HepG2 (cell line): ENCODE data around the gene FKBP1B. TPM values are rescaled to one million over a fixed set of nuclear protein-coding genes. Genes with fewer than 3 reads are reported as not detected.
"Not testable (repeated sequence)": the region's sequence is repeated elsewhere in the genome, so short reads cannot be mapped to it uniquely, and the experiment has no call there.

Experiments used
- ATAC-seq: fragments of 200-7000 bp; cut with Tn5 transposase; 3 replicates; pipeline ENCODE4 v1.9.1; 2020; ENCODE audit warnings: mild to moderate bottlenecking, moderate library complexity
- BruUV-seq: library from RNA; stranded (reverse); fragments of 400-500 nt; replicated peaks from 2 replicates; lab custom pipeline; 2021; lab: Mats Ljungman, UMichigan
- CTCF ChIA-PET: fragments of 300-600 bp; formaldehyde crosslinking; extraction: SDS; loops from one replicate; lab custom pipeline; 2021; ENCODE audit warnings: low total read pairs, inconsistent platforms, low intra/inter-chr PET ratio; lab: Yijun Ruan, JAX
- POLR2A ChIA-PET: fragments of 350-600 bp; sonication (Branson Sonifier 250); formaldehyde crosslinking; loops from one replicate; lab custom pipeline; 2020; ENCODE audit warnings: antibody characterized with exemption, inconsistent platforms; lab: Yijun Ruan, JAX
- DNase-seq: peaks from one replicate; pipeline ENCODE4 v3.0.0-alpha.2; 2015; ENCODE audit warnings: low spot score
- FAIRE-seq: peaks from 3 replicates; lab custom pipeline; 2011; peaks lifted over from hg19 to GRCh38; lab: Jason Lieb, UNC
- H2AFZ ChIP-seq: one replicate; pipeline ENCODE4 v1.6.1; 2011; ENCODE audit warnings: low read length, inconsistent platforms
- H3K27ac ChIP-seq: fragments of 300-600 bp; 3 replicates; pipeline ENCODE4 v1.8.0; 2011; ENCODE audit warnings: mixed run types, mild to moderate bottlenecking, mixed read lengths, low read length, inconsistent platforms; ENCODE audit not compliant: insufficient read depth; ENCODE audit errors: extremely low read length
- H3K27me3 ChIP-seq, 2 experiments: fragments of 200-600 bp in 1 of 2; 2 replicates in 1 of 2; 3 replicates in 1 of 2; pipeline versions ENCODE4 v1.6.0 to v1.8.0; 2011; ENCODE audit warnings: low read length in 2 of 2, mild to moderate bottlenecking in 2 of 2, moderate library complexity in 2 of 2, inconsistent platforms in 1 of 2; ENCODE audit not compliant: insufficient read depth in 2 of 2, control insufficient read depth in 1 of 2
- H3K36me3 ChIP-seq, 2 experiments: fragments of 200-600 bp in 1 of 2; replicated peaks in 1 of 2; 2 replicates in 1 of 2; 3 replicates in 1 of 2; pipeline versions ENCODE4 v1.5.1 to v1.8.0; 2011; ENCODE audit warnings: low read length in 2 of 2, inconsistent platforms in 1 of 2; ENCODE audit not compliant: insufficient read depth in 2 of 2, control insufficient read depth in 1 of 2
- H3K4me1 ChIP-seq: 2 replicates; pipeline ENCODE4 v1.5.1; 2012; ENCODE audit warnings: low read length, inconsistent platforms; ENCODE audit not compliant: insufficient read depth
- H3K4me2 ChIP-seq: 2 replicates; pipeline ENCODE4 v1.6.0; 2011; ENCODE audit warnings: low read depth, low read length, inconsistent platforms
- H3K4me3 ChIP-seq, 3 experiments: fragments of 200-600 bp in 1 of 3; sonication (generic), shearing (Covaris generic) in 1 of 3; replicated peaks in 1 of 3; 2 replicates each; pipeline ENCODE4 v1.5.1; 2011 to 2016; ENCODE audit warnings: low read length in 3 of 3, inconsistent platforms in 2 of 3, low read depth in 2 of 3, mild to moderate bottlenecking in 2 of 3, control low read depth in 1 of 3, mixed read lengths in 1 of 3; ENCODE audit not compliant: insufficient read depth in 1 of 3
- H3K79me2 ChIP-seq: one replicate; pipeline ENCODE4 v1.6.1; 2011; ENCODE audit warnings: low read length, inconsistent platforms; ENCODE audit not compliant: insufficient read depth
- H3K9ac ChIP-seq: 2 replicates; pipeline ENCODE4 v1.6.0; 2011; ENCODE audit warnings: mild to moderate bottlenecking, low read depth, low read length, inconsistent platforms; ENCODE audit not compliant: insufficient read depth
- H3K9me3 ChIP-seq: 2 replicates; pipeline ENCODE4 v1.5.1; 2012; ENCODE audit warnings: mild to moderate bottlenecking, low read length
- H4K20me1 ChIP-seq: 2 replicates; pipeline ENCODE4 v1.6.0; 2011; ENCODE audit warnings: inconsistent platforms, mild to moderate bottlenecking, low read length, moderate library complexity; ENCODE audit not compliant: insufficient read depth
- FOXA1 ChIP-seq, 2 experiments: fragments of 450-650 bp in 1 of 2; sonication (generic) in 1 of 2; formaldehyde crosslinking in 1 of 2; IDR thresholded peaks; 2 replicates each; pipeline versions ENCODE4 v1.4.0 to v1.6.1; 2016 to 2020; ENCODE audit warnings: missing genetic modification reagents in 1 of 2
- FOXP4 ChIP-seq: sonication (generic); formaldehyde crosslinking; IDR thresholded peaks from 2 replicates; pipeline ENCODE4 v1.4.0; 2020; ENCODE audit warnings: missing genetic modification reagents
- GATAD2A ChIP-seq: IDR thresholded peaks from 2 replicates; pipeline ENCODE4 v1.6.1; 2016
- HNF4G ChIP-seq, 2 experiments: sonication (generic) in 1 of 2; formaldehyde crosslinking in 1 of 2; IDR thresholded peaks; 2 replicates each; pipeline versions ENCODE4 v1.4.0 to v1.6.1; 2011 to 2020; ENCODE audit warnings: borderline replicate concordance in 2 of 2, low read depth in 2 of 2, mild to moderate bottlenecking in 2 of 2, low read length in 1 of 2, missing genetic modification reagents in 1 of 2, moderate library complexity in 1 of 2
- RARA ChIP-seq: IDR thresholded peaks from 2 replicates; pipeline ENCODE4 v1.6.1; 2016; ENCODE audit warnings: missing genetic modification reagents, missing compliant biosample characterization
- ZIK1 ChIP-seq: sonication (generic); formaldehyde crosslinking; IDR thresholded peaks from 2 replicates; pipeline ENCODE4 v1.5.0; 2020; ENCODE audit warnings: mild to moderate bottlenecking, low read depth, missing genetic modification reagents, borderline replicate concordance
- ZNF281 ChIP-seq: sonication (generic); formaldehyde crosslinking; IDR thresholded peaks from 2 replicates; pipeline ENCODE4 v1.4.0; 2020; ENCODE audit warnings: missing genetic modification reagents, borderline replicate concordance
- WGBS: methylation state at CpG from one replicate; pipeline ENCODE4 v1.1.6; 2017; ENCODE audit warnings: low lambda C conversion rate; 5-methylcytosine and 5-hydroxymethylcytosine counted together
- in situ Hi-C: cut with HindIII; loops from 2 replicates; pipeline ENCODE4 v1.10.0; 2017; ENCODE audit warnings: low pct_unique_long_range_greater_than_20kb; ENCODE audit not compliant: extremely low pct_ligation_motif_present
- intact Hi-C: fragments of 100-400 bp; cut with micrococcal nuclease; formaldehyde crosslinking; loops from one replicate; pipeline ENCODE4 v1.10.0; 2022; ENCODE audit not compliant: unreplicated experiment
- polyA plus RNA-seq, 8 experiments: library from polyadenylated mRNA; depleted of rRNA in 3 of 8; stranded (reverse) in 7 of 8; unstranded in 1 of 8; fragments of >200 nt; fragmentation: Illumina TruSeq in 4 of 8; extraction: Trizol in 4 of 8; gene quantifications; 2 replicates each; pipeline versions ENCODE4 v1.2.1 to v1.2.3, GENCODE V29; 2011 to 2016; ENCODE audit warnings: low read depth in 4 of 8, missing spikeins in 1 of 8, mixed read lengths in 1 of 8; ENCODE audit not compliant: insufficient read depth in 1 of 8
- total RNA-seq, 5 experiments: library from RNA; depleted of rRNA; stranded (reverse); fragments of >200 nt; fragmentation: Illumina TruSeq; extraction: Trizol; gene quantifications; 2 replicates each; pipeline ENCODE4 v1.2.3, GENCODE V29; 2016; ENCODE audit warnings: low read depth in 1 of 5
- TF ChIP-seq, protein P1 (sequence below): sonication (generic); formaldehyde crosslinking; IDR thresholded peaks from 2 replicates; pipeline ENCODE4 v1.4.0; 2020; ENCODE audit warnings: mild to moderate bottlenecking, missing genetic modification reagents
- TF ChIP-seq, protein P2 (sequence below): sonication (generic); formaldehyde crosslinking; IDR thresholded peaks from 2 replicates; pipeline ENCODE4 v1.5.1; 2020; ENCODE audit warnings: missing genetic modification reagents, mild to moderate bottlenecking, borderline replicate concordance

The FKBP1B gene
- total and polyA plus RNA-seq, 2 of the 13 experiments (the other 11 are each of a cell fraction or from before 2014, with no cell fraction given): 35.2 to 96.3 TPM

- ATAC-seq (peak; percentile 53), FAIRE-seq (peak; percentile 49), DNase-seq (peak; percentile 25)
- H3K27ac ChIP-seq; H3K36me3 ChIP-seq; CTCF ChIA-PET; in situ Hi-C loops; intact Hi-C loops; BruUV-seq; H4K20me1 ChIP-seq; H3K9me3 ChIP-seq; H3K79me2 ChIP-seq; H3K27me3 ChIP-seq; TF ChIP-seq FOXA1 (IDR thresholded peaks at IDR 0.05); HNF4G (IDR thresholded peaks at IDR 0.05; ENCODE audit: borderline replicate concordance, low read depth, low read length): not testable (repeated sequence)
- H3K4me2 ChIP-seq: peak overlapping the region; percentile 94
- WGBS: 16% methylated on average over 9 of the region's 17 CpGs
- H3K4me1 ChIP-seq: peaks cover 17% of the 10 kb centered on the region
- H2AFZ ChIP-seq: peak overlapping the region; percentile 34
- peak overlapping the region; percentile 35 for H3K9ac ChIP-seq
- peak overlapping the region; percentile 53 to 68 (median 61) for H3K4me3 ChIP-seq
- POLR2A ChIA-PET: interaction anchor here (0.9 to 2.3 kb wide), 6 partner anchors 11 to 169 kb away, joined by 3 to 19 read pairs (median 4); partner anchors contain the start of genes ATAD2B, FAM228B and TP53I3
- TF ChIP-seq, protein P1, sequence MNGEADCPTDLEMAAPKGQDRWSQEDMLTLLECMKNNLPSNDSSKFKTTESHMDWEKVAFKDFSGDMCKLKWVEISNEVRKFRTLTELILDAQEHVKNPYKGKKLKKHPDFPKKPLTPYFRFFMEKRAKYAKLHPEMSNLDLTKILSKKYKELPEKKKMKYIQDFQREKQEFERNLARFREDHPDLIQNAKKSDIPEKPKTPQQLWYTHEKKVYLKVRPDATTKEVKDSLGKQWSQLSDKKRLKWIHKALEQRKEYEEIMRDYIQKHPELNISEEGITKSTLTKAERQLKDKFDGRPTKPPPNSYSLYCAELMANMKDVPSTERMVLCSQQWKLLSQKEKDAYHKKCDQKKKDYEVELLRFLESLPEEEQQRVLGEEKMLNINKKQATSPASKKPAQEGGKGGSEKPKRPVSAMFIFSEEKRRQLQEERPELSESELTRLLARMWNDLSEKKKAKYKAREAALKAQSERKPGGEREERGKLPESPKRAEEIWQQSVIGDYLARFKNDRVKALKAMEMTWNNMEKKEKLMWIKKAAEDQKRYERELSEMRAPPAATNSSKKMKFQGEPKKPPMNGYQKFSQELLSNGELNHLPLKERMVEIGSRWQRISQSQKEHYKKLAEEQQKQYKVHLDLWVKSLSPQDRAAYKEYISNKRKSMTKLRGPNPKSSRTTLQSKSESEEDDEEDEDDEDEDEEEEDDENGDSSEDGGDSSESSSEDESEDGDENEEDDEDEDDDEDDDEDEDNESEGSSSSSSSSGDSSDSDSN: 0 out of 2 replicates have a peak, but pooled peaks have one; percentile 52
- TF ChIP-seq RARA (CRISPR knock-in tag) (0 out of 2 replicates have a peak, but pooled peaks have one; percentile 23), ZNF281 (CRISPR knock-in tag) (peak; percentile 98), ZIK1 (0 out of 2 replicates have a peak, but pooled peaks have one; percentile 42), GATAD2A (CRISPR knock-in tag) (peak; percentile 21; the same call in 1 of the 2 replicates), FOXP4 (peak; percentile 65), FOXA1 (CRISPR knock-in tag; IDR thresholded peaks at IDR 0.05) (peak; percentile 90), HNF4G (CRISPR knock-in tag; IDR thresholded peaks at IDR 0.05; ENCODE audit: borderline replicate concordance, low read depth) (peak; percentile 31; the same call in 1 of the 2 replicates)
- TF ChIP-seq, protein P2, sequence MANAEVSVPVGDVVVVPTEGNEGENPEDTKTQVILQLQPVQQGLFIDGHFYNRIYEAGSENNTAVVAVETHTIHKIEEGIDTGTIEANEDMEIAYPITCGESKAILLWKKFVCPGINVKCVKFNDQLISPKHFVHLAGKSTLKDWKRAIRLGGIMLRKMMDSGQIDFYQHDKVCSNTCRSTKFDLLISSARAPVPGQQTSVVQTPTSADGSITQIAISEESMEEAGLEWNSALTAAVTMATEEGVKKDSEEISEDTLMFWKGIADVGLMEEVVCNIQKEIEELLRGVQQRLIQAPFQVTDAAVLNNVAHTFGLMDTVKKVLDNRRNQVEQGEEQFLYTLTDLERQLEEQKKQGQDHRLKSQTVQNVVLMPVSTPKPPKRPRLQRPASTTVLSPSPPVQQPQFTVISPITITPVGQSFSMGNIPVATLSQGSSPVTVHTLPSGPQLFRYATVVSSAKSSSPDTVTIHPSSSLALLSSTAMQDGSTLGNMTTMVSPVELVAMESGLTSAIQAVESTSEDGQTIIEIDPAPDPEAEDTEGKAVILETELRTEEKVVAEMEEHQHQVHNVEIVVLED (CRISPR knock-in tag): peak; percentile 26; the same call in 1 of the 2 replicates
These were observed 45.7 kb downstream of the FKBP1B start for GRCh38 chr2:24095171-24095677.
